OCI-LY1 (cell line): ENCODE measurements around the gene MAP3K9.

Source experiments
- CTCF ChIP-seq: fragments of 200-600 bp; sonication (generic), shearing (Covaris generic); IDR thresholded peaks from 2 replicates; pipeline ENCODE4 v1.5.1; 2017; ENCODE audit warnings: mild to moderate bottlenecking, antibody characterized with exemption, low read length, moderate library complexity, mixed read lengths
- EZH2 ChIP-seq: fragments of 200-600 bp; sonication (generic), shearing (Covaris generic); IDR thresholded peaks from 2 replicates; pipeline ENCODE4 v1.8.0; 2017; ENCODE audit warnings: borderline replicate concordance, mixed run types, mild to moderate bottlenecking, antibody characterized with exemption, low read length, moderate library complexity, mixed read lengths

GRCh38 chr14:70856851-70857495 is 47.7 kb upstream of the MAP3K9 start:
- TF ChIP-seq CTCF (no peak), EZH2 (no peak)
